HCT116 (cell line): Measurements from ENCODE around the gene ALG2. TPM values are rescaled to one million over a fixed set of nuclear protein-coding genes. Genes with fewer than 3 reads are reported as not detected.

Source experiments
- ATAC-seq: fragments of 200-7000 bp; cut with Tn5 transposase; 2 replicates; pipeline ENCODE4 v1.9.1; 2020; ENCODE audit warnings: mild to moderate bottlenecking, moderate library complexity
- BruUV-seq: library from RNA; stranded (reverse); fragments of 400-500 nt; replicated peaks from 2 replicates; lab custom pipeline; 2021; lab: Mats Ljungman, UMichigan
- CTCF ChIA-PET: fragments of 300-600 bp; sonication (Branson Sonifier 250); formaldehyde crosslinking; loops from one replicate; lab custom pipeline; 2021; ENCODE audit warnings: antibody characterized with exemption; lab: Charles Lee
- POLR2A ChIA-PET: fragments of 300-600, 350-600 bp; sonication (Branson Sonifier 250); formaldehyde crosslinking; loops from one replicate; lab custom pipeline; 2021; ENCODE audit warnings: antibody characterized with exemption; lab: Charles Lee
- RAD21 ChIA-PET, 2 experiments: fragments of 300-600 bp; sonication (Branson Sonifier 250); formaldehyde crosslinking; loops; one replicate each; lab custom pipeline; 2023; ENCODE audit warnings: low total read pairs in 2 of 2; ENCODE audit not compliant: uncharacterized antibody in 2 of 2, unreplicated experiment in 2 of 2, low non-redundant PET in 1 of 2; lab: Charles Lee
- DNase-seq: peaks from one replicate; pipeline ENCODE4 v3.0.0-alpha.2; 2010; ENCODE audit warnings: low read depth, low spot score
- H2AFZ ChIP-seq: fragments of 200-600 bp; shearing (Covaris generic), sonication (generic); 2 replicates; pipeline ENCODE4 v1.6.1; 2017; ENCODE audit warnings: low read depth, mixed run types, mixed read lengths, antibody characterized with exemption, low read length; ENCODE audit not compliant: poor library complexity, severe bottlenecking
- H3K27ac ChIP-seq: 2 replicates; pipeline ENCODE4 v1.5.1; 2012; ENCODE audit warnings: low read depth, low read length
- H3K27me3 ChIP-seq: fragments of 200-600 bp; sonication (generic); 2 replicates; pipeline ENCODE4 v1.6.1; 2016; ENCODE audit warnings: mixed run types, low read length, mixed read lengths; ENCODE audit not compliant: insufficient read depth
- H3K36me3 ChIP-seq, 2 experiments: fragments of 200-500 bp in 1 of 2; fragments of 200-600 bp in 1 of 2; sonication (Bioruptor generic) in 1 of 2; sonication (generic) in 1 of 2; 2 replicates each; pipeline versions ENCODE4 v1.5.1 to v1.6.1; 2014 to 2016; ENCODE audit warnings: low read length in 2 of 2, inconsistent platforms in 1 of 2, mixed read lengths in 1 of 2, mixed run types in 1 of 2; ENCODE audit not compliant: insufficient read depth in 2 of 2, control insufficient read depth in 1 of 2
- H3K4me1 ChIP-seq, 2 experiments: fragments of 200-600 bp in 1 of 2; sonication (generic) in 1 of 2; 2 replicates each; pipeline versions ENCODE4 v1.5.1 to v1.6.1; 2012 to 2017; ENCODE audit warnings: low read length in 2 of 2, inconsistent platforms in 1 of 2, mild to moderate bottlenecking in 1 of 2, mixed read lengths in 1 of 2, mixed run types in 1 of 2, moderate library complexity in 1 of 2; ENCODE audit not compliant: insufficient read depth in 2 of 2, control insufficient read depth in 1 of 2
- H3K4me2 ChIP-seq: fragments of 200-600 bp; sonication (generic); 2 replicates; pipeline ENCODE4 v1.6.1; 2017; ENCODE audit warnings: mixed run types, low read length, mixed read lengths
- H3K4me3 ChIP-seq, 2 experiments: fragments of 200-600 bp in 1 of 2; sonication (generic) in 1 of 2; replicated peaks in 1 of 2; 2 replicates each; pipeline ENCODE4 v1.5.1; 2011 to 2016; ENCODE audit warnings: low read length in 2 of 2, control low read depth in 1 of 2, low read depth in 1 of 2, mild to moderate bottlenecking in 1 of 2, mixed read lengths in 1 of 2, mixed run types in 1 of 2
- H3K79me2 ChIP-seq: fragments of 200-600 bp; sonication (generic); 2 replicates; pipeline ENCODE4 v1.6.1; 2017; ENCODE audit warnings: mild to moderate bottlenecking, mixed run types, low read length, moderate library complexity, mixed read lengths; ENCODE audit not compliant: insufficient read depth
- H3K9ac ChIP-seq: fragments of 200-600 bp; sonication (generic); 2 replicates; pipeline ENCODE4 v1.6.1; 2016; ENCODE audit warnings: low read length, mixed read lengths
- H3K9me2 ChIP-seq: fragments of 200-600 bp; sonication (generic), shearing (Covaris generic); 2 replicates; pipeline ENCODE4 v1.6.1; 2017; ENCODE audit warnings: mixed run types, mild to moderate bottlenecking, moderate library complexity; ENCODE audit not compliant: insufficient read depth
- H3K9me3 ChIP-seq, 2 experiments: fragments of 200-500 bp in 1 of 2; fragments of 200-600 bp in 1 of 2; sonication (Bioruptor generic) in 1 of 2; sonication (generic) in 1 of 2; 2 replicates each; pipeline ENCODE4 v1.6.1; 2014 to 2017; ENCODE audit warnings: low read length in 2 of 2, mixed read lengths in 2 of 2, inconsistent platforms in 1 of 2, low read depth in 1 of 2, mild to moderate bottlenecking in 1 of 2, mixed run types in 1 of 2, moderate library complexity in 1 of 2; ENCODE audit not compliant: control insufficient read depth in 1 of 2, insufficient read depth in 1 of 2
- H4K20me1 ChIP-seq: fragments of 200-600 bp; sonication (generic), shearing (Covaris generic); 2 replicates; pipeline ENCODE4 v1.6.1; 2017; ENCODE audit warnings: mixed run types, mild to moderate bottlenecking, moderate library complexity; ENCODE audit not compliant: insufficient read depth
- ATF3 ChIP-seq: IDR thresholded peaks from 2 replicates; pipeline ENCODE4 v1.6.1; 2012
- CBX3 ChIP-seq: IDR thresholded peaks from 2 replicates; pipeline ENCODE4 v1.6.1; 2012; ENCODE audit warnings: low read depth
- CEBPB ChIP-seq: IDR thresholded peaks from 2 replicates; pipeline ENCODE4 v1.6.1; 2012; ENCODE audit warnings: low read depth
- CTCF ChIP-seq, 3 experiments: fragments of 200-600 bp in 1 of 3; sonication (generic) in 1 of 3; IDR thresholded peaks in 2 of 3; conservative IDR thresholded peaks in 1 of 3; 2 replicates each; pipeline ENCODE4 v1.5.1; 2012 to 2017; ENCODE audit warnings: low read depth in 2 of 3, low read length in 2 of 3, antibody characterized with exemption in 1 of 3, borderline replicate concordance in 1 of 3, control low read depth in 1 of 3, mild to moderate bottlenecking in 1 of 3, mixed read lengths in 1 of 3, mixed run types in 1 of 3, moderate library complexity in 1 of 3; ENCODE audit not compliant: insufficient read depth in 1 of 3
- EGR1 ChIP-seq: IDR thresholded peaks from 2 replicates; pipeline ENCODE4 v1.6.1; 2012; ENCODE audit warnings: low read depth
- EZH2 ChIP-seq: fragments of 200-600 bp; sonication (generic); IDR thresholded peaks from 2 replicates; pipeline ENCODE4 v1.6.1; 2017; ENCODE audit warnings: antibody characterized with exemption, mixed run types
- EZH2phosphoT487 ChIP-seq: fragments of 200-600 bp; IDR thresholded peaks from 2 replicates; pipeline ENCODE4 v1.6.1; 2018; ENCODE audit warnings: antibody characterized with exemption, borderline replicate concordance
- FOSL1 ChIP-seq: IDR thresholded peaks from 2 replicates; pipeline ENCODE4 v1.6.1; 2012; ENCODE audit warnings: low read depth
- JUND ChIP-seq: IDR thresholded peaks from 2 replicates; pipeline ENCODE4 v1.6.1; 2012
- MAX ChIP-seq: IDR thresholded peaks from 2 replicates; pipeline ENCODE4 v1.6.1; 2012
- POLR2A ChIP-seq: IDR thresholded peaks from 2 replicates; pipeline ENCODE4 v1.7.0; 2011; ENCODE audit warnings: borderline replicate concordance; ENCODE audit not compliant: insufficient read depth, insufficient read length; ENCODE audit errors: extremely low read depth
- RAD21 ChIP-seq: IDR thresholded peaks from 2 replicates; pipeline ENCODE4 v1.6.1; 2012; ENCODE audit warnings: low read depth, mild to moderate bottlenecking
- SIN3A ChIP-seq: IDR thresholded peaks from 2 replicates; pipeline ENCODE4 v1.6.1; 2012; ENCODE audit warnings: low read depth
- SP1 ChIP-seq: IDR thresholded peaks from 2 replicates; pipeline ENCODE4 v1.6.1; 2012; ENCODE audit warnings: low read depth
- SRF ChIP-seq: IDR thresholded peaks from 2 replicates; pipeline ENCODE4 v1.6.1; 2012; ENCODE audit warnings: low read depth
- YY1 ChIP-seq: IDR thresholded peaks from 2 replicates; pipeline ENCODE4 v1.6.1; 2011; ENCODE audit warnings: low read length, low read depth, moderate library complexity, mild to moderate bottlenecking; ENCODE audit not compliant: insufficient replicate concordance; ENCODE audit errors: extremely low read depth
- ZFX ChIP-seq: fragments of 450-650 bp; IDR thresholded peaks from 2 replicates; pipeline ENCODE4 v1.6.1; 2017
- ZNF274 ChIP-seq: fragments of 200-500 bp; sonication (Bioruptor generic); IDR thresholded peaks from 2 replicates; pipeline ENCODE4 v1.6.1; 2014; ENCODE audit warnings: mild to moderate bottlenecking, low read depth, low read length, inconsistent platforms
- intact Hi-C: fragments of 100-400 bp; cut with micrococcal nuclease; formaldehyde crosslinking; loops from 2 replicates; pipeline ENCODE4 v1.10.0; 2022
- total RNA-seq: library from RNA; stranded (reverse); gene quantifications from one replicate; pipeline ENCODE4 v1.2.1, GENCODE V29; 2021; ENCODE audit not compliant: unreplicated experiment
- TF ChIP-seq, protein P1 (sequence below): IDR thresholded peaks from 2 replicates; pipeline ENCODE4 v1.6.1; 2011; ENCODE audit warnings: mild to moderate bottlenecking, low read length, moderate library complexity; ENCODE audit not compliant: insufficient replicate concordance; ENCODE audit errors: extremely low read depth

The ALG2 gene
- total RNA-seq, 1 experiment from 2014 or later = 27.9 TPM

DNA sequence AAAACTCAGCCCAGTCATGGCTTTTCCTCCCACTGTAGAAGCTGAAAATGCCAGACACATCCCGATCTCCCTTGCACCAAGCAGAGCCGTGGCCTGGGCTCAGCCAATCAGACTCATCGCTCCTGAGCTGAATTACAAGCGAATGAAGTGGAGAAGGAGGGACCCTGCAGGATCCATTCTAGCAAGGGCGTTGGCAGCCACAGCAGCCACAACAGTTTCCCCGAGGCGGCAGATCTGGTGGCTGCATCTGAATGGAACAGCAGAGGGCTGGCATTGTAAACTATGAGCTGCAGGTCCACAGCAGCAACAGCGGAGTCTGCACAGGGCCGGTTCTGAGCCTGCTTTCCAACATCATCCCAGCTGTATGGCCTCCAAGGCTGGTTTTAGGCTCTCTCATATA lies 23.8 kb downstream of the ALG2 start:
- ATAC-seq (no peak), DNase-seq (no peak)
- no peak overlapping the region for H3K27ac ChIP-seq
- H3K9me3 ChIP-seq = no peaks in the 10 kb centered on the region
- no peaks in the 10 kb centered on the region for H3K79me2 ChIP-seq
- ChIA-PET RAD21 (no interaction called here), CTCF (interaction anchor here (1.2 kb wide), 1 partner anchor 13 kb away, joined by 4 read pairs; no protein-coding TSS in a partner anchor), POLR2A (interaction anchor here (0.6 kb wide), 1 partner anchor 14 kb away, joined by 3 read pairs; no protein-coding TSS in a partner anchor)
- no TSS peak for BruUV-seq
- H3K4me2 ChIP-seq = no peak overlapping the region
- no peak overlapping the region for H2AFZ ChIP-seq
- H3K9ac ChIP-seq = no peak overlapping the region
- intact Hi-C loops = no loop called here
- no peak overlapping the region for H3K4me3 ChIP-seq
- H4K20me1 ChIP-seq = no peaks in the 10 kb centered on the region
- H3K27me3 ChIP-seq = peaks cover 3% of the 10 kb centered on the region; the same call in 1 of the 2 replicates
- H3K36me3 ChIP-seq = no peaks in the 10 kb centered on the region
- H3K4me1 ChIP-seq = no peaks in the 10 kb centered on the region
- no peaks in the 10 kb centered on the region for H3K9me2 ChIP-seq
- TF ChIP-seq MAX (no peak), POLR2A (no peak), ZNF274 (no peak), JUND (no peak), CTCF (IDR thresholded peaks at IDR 0.05 in 2 of 3, conservative IDR thresholded peaks at IDR 0.05 in 1 of 3; ENCODE audit: borderline replicate concordance in 1 of 3, insufficient read depth in 1 of 3, low read depth in 2 of 3, low read length in 2 of 3) (no peak), SP1 (no peak), SRF (no peak), SIN3A (no peak), CBX3 (no peak), EZH2phosphoT487 (no peak), EGR1 (no peak), ZFX (no peak), EZH2 (no peak), RAD21 (no peak), YY1 (no peak), ATF3 (no peak), FOSL1 (no peak), CEBPB (no peak)
- TF ChIP-seq, protein P1, sequence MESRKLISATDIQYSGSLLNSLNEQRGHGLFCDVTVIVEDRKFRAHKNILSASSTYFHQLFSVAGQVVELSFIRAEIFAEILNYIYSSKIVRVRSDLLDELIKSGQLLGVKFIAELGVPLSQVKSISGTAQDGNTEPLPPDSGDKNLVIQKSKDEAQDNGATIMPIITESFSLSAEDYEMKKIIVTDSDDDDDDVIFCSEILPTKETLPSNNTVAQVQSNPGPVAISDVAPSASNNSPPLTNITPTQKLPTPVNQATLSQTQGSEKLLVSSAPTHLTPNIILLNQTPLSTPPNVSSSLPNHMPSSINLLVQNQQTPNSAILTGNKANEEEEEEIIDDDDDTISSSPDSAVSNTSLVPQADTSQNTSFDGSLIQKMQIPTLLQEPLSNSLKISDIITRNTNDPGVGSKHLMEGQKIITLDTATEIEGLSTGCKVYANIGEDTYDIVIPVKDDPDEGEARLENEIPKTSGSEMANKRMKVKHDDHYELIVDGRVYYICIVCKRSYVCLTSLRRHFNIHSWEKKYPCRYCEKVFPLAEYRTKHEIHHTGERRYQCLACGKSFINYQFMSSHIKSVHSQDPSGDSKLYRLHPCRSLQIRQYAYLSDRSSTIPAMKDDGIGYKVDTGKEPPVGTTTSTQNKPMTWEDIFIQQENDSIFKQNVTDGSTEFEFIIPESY = no peak
